Astrocyte (in vitro differentiated cells and primary cell): ENCODE data around the gene TEX52. TPM values are rescaled to one million over a fixed set of nuclear protein-coding genes. Genes with fewer than 3 reads are reported as not detected.
"Not testable (repeated sequence)": the region's sequence is repeated elsewhere in the genome, so short reads cannot be mapped to it uniquely, and the experiment has no call there.

Source experiments
- DNase-seq: peaks from one replicate; pipeline ENCODE4 v3.0.0-alpha.2; 2010; ENCODE audit warnings: low read depth
- FAIRE-seq: peaks from 2 replicates; lab custom pipeline; 2011; peaks lifted over from hg19 to GRCh38; lab: Jason Lieb, UNC
- H2AFZ ChIP-seq: 2 replicates; pipeline ENCODE4 v1.6.0; 2012; ENCODE audit warnings: low read depth, low read length, inconsistent platforms
- H3K27ac ChIP-seq: 2 replicates; pipeline ENCODE4 v1.5.1; 2011; ENCODE audit warnings: low read depth, low read length, inconsistent platforms
- H3K27me3 ChIP-seq: 2 replicates; pipeline ENCODE4 v1.6.0; 2011; ENCODE audit warnings: low read length, inconsistent platforms; ENCODE audit not compliant: insufficient read depth
- H3K36me3 ChIP-seq: 2 replicates; pipeline ENCODE4 v1.5.1; 2011; ENCODE audit warnings: low read length, inconsistent platforms; ENCODE audit not compliant: insufficient read depth
- H3K4me1 ChIP-seq: 2 replicates; pipeline ENCODE4 v1.5.1; 2011; ENCODE audit warnings: low read length, inconsistent platforms; ENCODE audit not compliant: insufficient read depth
- H3K4me2 ChIP-seq: 2 replicates; pipeline ENCODE4 v1.6.0; 2012; ENCODE audit warnings: low read length, inconsistent platforms
- H3K4me3 ChIP-seq: 2 replicates; pipeline ENCODE4 v1.5.1; 2011; ENCODE audit warnings: low read depth, mild to moderate bottlenecking, low read length, inconsistent platforms; ENCODE audit not compliant: insufficient read depth
- H3K79me2 ChIP-seq: 2 replicates; pipeline ENCODE4 v1.6.0; 2012; ENCODE audit warnings: mild to moderate bottlenecking, low read length, inconsistent platforms; ENCODE audit not compliant: insufficient read depth
- H3K9ac ChIP-seq: 2 replicates; pipeline ENCODE4 v1.6.0; 2012; ENCODE audit warnings: mild to moderate bottlenecking, low read length, inconsistent platforms
- H3K9me3 ChIP-seq: 2 replicates; pipeline ENCODE4 v1.5.1; 2012; ENCODE audit warnings: low read depth, mild to moderate bottlenecking, low read length, inconsistent platforms; ENCODE audit not compliant: insufficient read depth
- H4K20me1 ChIP-seq: 2 replicates; pipeline ENCODE4 v1.6.0; 2012; ENCODE audit warnings: low read length, inconsistent platforms; ENCODE audit not compliant: insufficient read depth
- H3K27ac Mint-ChIP-seq: one replicate; pipeline ENCODE4 v1.8.0; 2021; ENCODE audit warnings: mild to moderate bottlenecking, mixed read lengths; ENCODE audit not compliant: unreplicated experiment
- H3K27me3 Mint-ChIP-seq: one replicate; pipeline ENCODE4 v1.8.0; 2021; ENCODE audit warnings: low read depth, mixed read lengths; ENCODE audit not compliant: unreplicated experiment
- H3K36me3 Mint-ChIP-seq: one replicate; pipeline ENCODE4 v1.8.0; 2021; ENCODE audit warnings: low read depth, mixed read lengths; ENCODE audit not compliant: unreplicated experiment
- H3K4me1 Mint-ChIP-seq: one replicate; pipeline ENCODE4 v1.8.0; 2021; ENCODE audit warnings: low read depth, mixed read lengths; ENCODE audit not compliant: unreplicated experiment
- H3K4me3 Mint-ChIP-seq: one replicate; pipeline ENCODE4 v1.8.0; 2021; ENCODE audit warnings: mild to moderate bottlenecking, moderate library complexity, mixed read lengths; ENCODE audit not compliant: unreplicated experiment
- H3K9me3 Mint-ChIP-seq: one replicate; pipeline ENCODE4 v1.8.0; 2021; ENCODE audit warnings: mild to moderate bottlenecking, mixed read lengths; ENCODE audit not compliant: unreplicated experiment
- CTCF ChIP-seq: IDR thresholded peaks from 2 replicates; pipeline ENCODE4 v1.5.1; 2011; ENCODE audit warnings: low read depth, mild to moderate bottlenecking, inconsistent platforms, low read length, moderate library complexity; ENCODE audit not compliant: insufficient read depth
- EZH2 ChIP-seq: IDR thresholded peaks from 2 replicates; pipeline ENCODE4 v1.6.1; 2012; ENCODE audit warnings: mild to moderate bottlenecking, low read length, inconsistent platforms; ENCODE audit not compliant: insufficient read depth
- total RNA-seq: library from RNA; stranded (reverse); gene quantifications from 2 replicates; pipeline ENCODE4 v1.2.1, GENCODE V29; 2021

Gene TEX52
- total RNA-seq, 1 donor from 2014 or later = not detected

DNA sequence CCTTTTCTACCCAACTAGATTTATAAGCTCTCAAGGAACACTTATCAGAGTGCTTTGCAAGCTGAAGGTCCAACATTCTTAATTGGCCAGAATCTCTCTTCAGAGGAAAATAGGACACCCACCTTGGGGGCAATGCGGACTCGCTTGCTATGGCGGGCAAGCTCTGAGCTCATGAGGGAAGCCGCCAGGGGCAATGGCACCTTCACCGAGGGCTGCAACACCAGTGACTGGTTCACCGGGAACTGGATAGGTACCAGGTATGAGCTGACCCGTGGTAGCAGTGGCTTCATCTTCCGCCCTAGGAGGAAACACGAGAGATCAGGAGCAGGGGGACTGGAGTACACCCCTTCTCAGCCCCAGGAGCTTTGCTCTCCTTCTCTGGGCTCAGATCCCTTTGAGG is 7.4 kb upstream of the TEX52 start:
- FAIRE-seq (no peak), DNase-seq (no peak)
- no peaks in the 10 kb centered on the region for H3K9me3 Mint-ChIP-seq
- H3K27ac Mint-ChIP-seq = no peak overlapping the region
- Histone ChIP-seq H3K36me3 (peaks cover 23% of the 10 kb centered on the region), H3K27me3 (no peaks in the 10 kb centered on the region), H4K20me1 (no peaks in the 10 kb centered on the region), H3K4me2 (no peak overlapping the region), H3K9ac (no peak overlapping the region), H3K4me3 (no peak overlapping the region), H2AFZ (no peak overlapping the region), H3K27ac (no peak overlapping the region), H3K4me1 (no peaks in the 10 kb centered on the region), H3K9me3 (no peaks in the 10 kb centered on the region), H3K79me2 (no peaks in the 10 kb centered on the region)
- H3K4me1 Mint-ChIP-seq = peaks cover 5% of the 10 kb centered on the region
- H3K36me3 Mint-ChIP-seq = no peaks in the 10 kb centered on the region
- H3K27me3 Mint-ChIP-seq = no peaks in the 10 kb centered on the region
- no peak overlapping the region for H3K4me3 Mint-ChIP-seq
- TF ChIP-seq EZH2 (no peak), CTCF (no peak)

GRCh38 chr12:2863402-2863801 is 6.6 kb upstream of the TEX52 start:
- not testable (repeated sequence) for H3K36me3 Mint-ChIP-seq, H3K4me1 Mint-ChIP-seq, FAIRE-seq

GRCh38 chr12:2862876-2863275 is 6.0 kb upstream of the TEX52 start:
- peaks cover 2% of the 10 kb centered on the region for H3K27me3 Mint-ChIP-seq
- no peaks in the 10 kb centered on the region for H3K36me3 Mint-ChIP-seq

More at GRCh38 chr12:2863402-2863801, 6.6 kb upstream of the TEX52 start:
- not testable (repeated sequence) for H3K27me3 ChIP-seq, H3K79me2 ChIP-seq, H3K4me1 ChIP-seq, H4K20me1 ChIP-seq, H2AFZ ChIP-seq, H3K4me3 Mint-ChIP-seq, H3K27ac Mint-ChIP-seq, H3K4me2 ChIP-seq, H3K4me3 ChIP-seq, H3K27ac ChIP-seq, H3K9me3 ChIP-seq, H3K9ac ChIP-seq, DNase-seq, H3K9me3 Mint-ChIP-seq, H3K27me3 Mint-ChIP-seq
- peaks cover 23% of the 10 kb centered on the region for H3K36me3 ChIP-seq

More at GRCh38 chr12:2862876-2863275, 6.0 kb upstream of the TEX52 start:
- H3K4me3 Mint-ChIP-seq = no peak overlapping the region
- no peak for TF ChIP-seq EZH2
- no peak for TF ChIP-seq CTCF
- H3K4me2 ChIP-seq = no peak overlapping the region
- H3K9me3 Mint-ChIP-seq = no peaks in the 10 kb centered on the region
- no peaks in the 10 kb centered on the region for H3K79me2 ChIP-seq
- DNase-seq (no peak), FAIRE-seq (no peak)
- H4K20me1 ChIP-seq = no peaks in the 10 kb centered on the region
- H3K9me3 ChIP-seq = no peaks in the 10 kb centered on the region
- H3K9ac ChIP-seq = no peak overlapping the region
- H3K27me3 ChIP-seq = no peaks in the 10 kb centered on the region
- H3K4me1 Mint-ChIP-seq = peaks cover 2% of the 10 kb centered on the region
- no peak overlapping the region for H3K4me3 ChIP-seq
- no peak overlapping the region for H3K27ac ChIP-seq
- H3K27ac Mint-ChIP-seq = no peak overlapping the region
- H3K4me1 ChIP-seq = no peaks in the 10 kb centered on the region
- peaks cover 20% of the 10 kb centered on the region for H3K36me3 ChIP-seq
- no peak overlapping the region for H2AFZ ChIP-seq
